ENCODE results near the gene FGF12. TPM values are rescaled to one million over a fixed set of nuclear protein-coding genes. Genes with fewer than 3 reads are reported as not detected.

Gene FGF12
- total RNA-seq, 1 donor from 2014 or later = 4.5 TPM

GRCh38 chr3:192128060-192128459 lies 599.3 kb downstream of the FGF12 start:
- DNase-seq (ENCODE audit: low spot score) = no peak

GRCh38 chr3:192122832-192123594 lies 604.3 kb downstream of the FGF12 start:
- DNase-seq (ENCODE audit: low spot score) = no peak

- DNase-seq (ENCODE audit: low spot score) = no peak
These were observed 605.4 kb downstream of the FGF12 start for GRCh38 chr3:192121923-192122322.

DNA sequence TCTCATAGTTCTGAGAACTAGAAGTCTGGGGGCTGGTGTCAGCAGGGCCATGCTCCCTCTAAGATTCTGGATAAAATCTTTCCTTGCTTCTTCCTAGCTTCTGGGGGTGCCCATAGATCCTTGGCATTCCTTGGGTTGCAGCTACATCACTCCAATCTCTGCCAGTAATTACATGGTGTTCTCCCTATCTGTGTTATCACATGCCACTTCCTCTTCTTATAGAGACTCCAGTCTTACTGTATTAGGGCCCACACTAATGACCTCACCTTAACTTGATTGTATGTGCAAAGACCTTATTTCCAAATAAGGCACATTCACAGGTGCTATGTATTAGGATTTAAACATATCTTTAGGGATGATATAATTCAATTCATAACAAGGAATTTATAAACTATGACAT lies 618.5 kb downstream of the FGF12 start:
- no peak for DNase-seq (ENCODE audit: low spot score)

GRCh38 chr3:192106543-192106942 lies 620.8 kb downstream of the FGF12 start:
- no peak for DNase-seq (ENCODE audit: low spot score)

DNA sequence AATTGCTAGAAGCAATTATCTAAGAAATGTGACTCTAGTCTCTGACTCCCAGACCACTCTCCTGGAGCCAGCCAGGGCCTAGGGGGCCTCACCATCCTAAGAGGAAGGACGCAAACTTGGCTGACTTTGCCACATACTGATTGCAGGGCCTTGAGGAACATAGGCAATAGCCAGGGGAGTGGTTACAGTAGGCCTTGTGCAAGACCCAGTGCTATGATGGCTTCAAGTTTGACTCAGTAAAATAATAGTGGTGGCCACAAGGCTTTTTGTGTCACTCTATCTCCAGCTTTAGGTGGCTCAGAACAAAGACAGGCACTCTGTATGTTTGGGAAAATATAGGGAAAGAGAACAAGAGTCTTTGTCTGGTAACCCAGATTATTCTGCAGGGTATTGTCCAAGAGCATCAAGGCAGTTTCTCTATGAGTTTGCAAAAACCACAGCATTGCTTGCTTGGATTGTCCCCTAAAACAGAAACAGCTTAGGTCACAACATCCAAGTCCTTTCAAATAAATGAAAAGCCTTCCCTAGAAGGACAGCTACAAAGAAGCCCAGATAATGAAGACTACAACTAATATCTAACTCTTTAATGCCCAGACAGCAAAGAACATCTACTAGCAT lies 634.8 kb downstream of the FGF12 start:
- no peak for DNase-seq (ENCODE audit: low spot score)

GRCh38 chr3:192091831-192092230 lies 635.5 kb downstream of the FGF12 start:
- DNase-seq (ENCODE audit: low spot score) = no peak

- DNase-seq (ENCODE audit: low spot score) = no peak
These were observed 636.8 kb downstream of the FGF12 start for GRCh38 chr3:192090586-192090985.

Other genes starting within 250 kb of the FGF12 start
- gene MB21D2, start 190.3 kb upstream of the FGF12 start, total RNA-seq = 3.3 TPM